ENCODE measurements around the gene WFIKKN1. TPM values are rescaled to one million over a fixed set of nuclear protein-coding genes. Genes with fewer than 3 reads are reported as not detected.

Gene WFIKKN1
- total RNA-seq, 2 donors from 2014 or later, result 0.33 to 0.71 TPM

DNA sequence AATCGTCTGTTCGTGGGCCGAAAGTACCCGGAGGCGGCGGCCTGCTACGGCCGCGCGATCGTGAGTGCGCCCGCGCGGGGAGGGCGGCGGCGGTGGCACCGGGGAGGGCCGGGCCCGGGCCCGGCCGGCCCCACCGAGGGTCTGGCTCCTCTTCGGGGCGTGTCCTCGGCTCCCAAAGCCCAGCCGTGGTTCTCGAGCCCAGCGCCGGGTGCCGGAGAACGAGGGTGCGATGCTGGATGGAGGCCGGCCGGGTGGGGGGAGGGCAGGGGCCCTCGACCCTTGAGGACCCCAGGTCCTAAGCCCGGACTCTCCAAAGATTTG, 49.8 kb downstream of the WFIKKN1 start:
- H3K27ac Mint-ChIP-seq, result peak overlapping the region in 1 of 2 donors; percentile 71
- peaks cover 5 to 15% of the 10 kb centered on the region in 2 donors for H3K36me3 Mint-ChIP-seq
- no peak for ATAC-seq

DNA sequence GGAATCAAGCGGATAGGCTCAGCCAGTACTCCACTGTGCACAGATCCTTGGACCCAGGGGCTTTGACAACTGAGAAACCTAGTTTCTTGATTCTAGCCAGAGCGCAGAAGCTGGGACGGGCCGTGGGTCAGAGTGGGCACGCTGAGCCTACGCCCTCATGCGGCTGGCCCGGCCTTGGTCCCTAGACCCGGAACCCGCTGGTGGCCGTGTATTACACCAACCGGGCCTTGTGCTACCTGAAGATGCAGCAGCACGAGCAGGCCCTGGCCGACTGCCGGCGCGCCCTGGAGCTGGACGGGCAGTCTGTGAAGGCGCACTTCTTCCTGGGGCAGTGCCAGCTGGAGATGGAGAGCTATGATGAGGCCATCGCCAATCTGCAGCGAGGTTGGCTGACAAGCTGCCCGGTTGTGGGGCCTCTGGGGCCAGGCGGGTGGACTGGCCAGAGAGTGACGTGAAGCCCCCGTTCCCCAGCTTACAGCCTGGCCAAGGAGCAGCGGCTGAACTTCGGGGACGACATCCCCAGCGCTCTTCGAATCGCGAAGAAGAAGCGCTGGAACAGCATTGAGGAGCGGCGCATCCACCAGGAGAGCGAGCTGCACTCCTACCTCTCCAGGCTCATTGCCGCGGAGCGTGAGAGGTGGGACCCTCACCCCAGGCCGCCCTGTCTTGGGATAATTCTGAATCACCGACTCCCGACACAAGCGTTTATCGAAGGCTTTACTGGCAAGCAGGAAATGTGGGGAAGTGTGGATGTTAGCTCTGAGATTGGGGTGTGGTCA, 50.4 kb downstream of the WFIKKN1 start:
- H3K9me3 Mint-ChIP-seq, result no peaks in the 10 kb centered on the region
- H3K27ac Mint-ChIP-seq, result peak overlapping the region; percentile 50 to 71
- DNase-seq (ENCODE audit: low spot score in 2 of 2), result no peak
- peaks cover 5 to 18% of the 10 kb centered on the region in 2 donors for H3K36me3 Mint-ChIP-seq
- ATAC-seq, result no peak

More for the DNA sequence above, 49.8 kb downstream of the WFIKKN1 start:
- no peaks in the 10 kb centered on the region for H3K9me3 Mint-ChIP-seq
- DNase-seq (ENCODE audit: low spot score in 2 of 2), result no peak

DNA sequence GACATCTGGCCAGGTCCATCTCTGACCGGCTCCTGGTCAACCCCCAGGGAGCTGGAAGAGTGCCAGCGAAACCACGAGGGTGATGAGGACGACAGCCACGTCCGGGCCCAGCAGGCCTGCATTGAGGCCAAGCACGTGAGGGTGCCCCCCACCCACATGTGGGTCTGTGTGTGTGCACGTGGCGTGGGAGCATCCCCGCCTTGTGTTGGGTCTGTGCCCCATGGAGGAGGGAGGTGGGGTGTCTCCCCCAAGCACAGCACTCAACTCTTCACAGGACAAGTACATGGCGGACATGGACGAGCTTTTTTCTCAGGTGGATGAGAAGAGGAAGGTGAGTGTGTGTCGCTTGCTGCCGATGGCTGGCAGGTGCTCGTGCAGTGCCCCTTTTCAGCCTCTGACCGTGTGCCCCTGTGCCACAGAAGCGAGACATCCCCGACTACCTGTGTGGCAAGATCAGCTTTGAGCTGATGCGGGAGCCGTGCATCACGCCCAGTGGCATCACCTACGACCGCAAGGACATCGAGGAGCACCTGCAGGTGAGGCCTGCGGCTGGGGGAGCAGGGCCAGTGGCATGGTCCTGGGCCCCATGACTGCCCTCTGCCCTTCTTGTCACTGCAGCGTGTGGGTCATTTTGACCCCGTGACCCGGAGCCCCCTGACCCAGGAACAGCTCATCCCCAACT, 51.1 kb downstream of the WFIKKN1 start:
- peaks cover 5 to 22% of the 10 kb centered on the region in 2 donors for H3K36me3 Mint-ChIP-seq
- H3K27ac Mint-ChIP-seq, result peak overlapping the region; percentile 71 to 94
- no peak for ATAC-seq
- DNase-seq (ENCODE audit: low spot score in 2 of 2), result no peak
- no peaks in the 10 kb centered on the region for H3K9me3 Mint-ChIP-seq

DNA sequence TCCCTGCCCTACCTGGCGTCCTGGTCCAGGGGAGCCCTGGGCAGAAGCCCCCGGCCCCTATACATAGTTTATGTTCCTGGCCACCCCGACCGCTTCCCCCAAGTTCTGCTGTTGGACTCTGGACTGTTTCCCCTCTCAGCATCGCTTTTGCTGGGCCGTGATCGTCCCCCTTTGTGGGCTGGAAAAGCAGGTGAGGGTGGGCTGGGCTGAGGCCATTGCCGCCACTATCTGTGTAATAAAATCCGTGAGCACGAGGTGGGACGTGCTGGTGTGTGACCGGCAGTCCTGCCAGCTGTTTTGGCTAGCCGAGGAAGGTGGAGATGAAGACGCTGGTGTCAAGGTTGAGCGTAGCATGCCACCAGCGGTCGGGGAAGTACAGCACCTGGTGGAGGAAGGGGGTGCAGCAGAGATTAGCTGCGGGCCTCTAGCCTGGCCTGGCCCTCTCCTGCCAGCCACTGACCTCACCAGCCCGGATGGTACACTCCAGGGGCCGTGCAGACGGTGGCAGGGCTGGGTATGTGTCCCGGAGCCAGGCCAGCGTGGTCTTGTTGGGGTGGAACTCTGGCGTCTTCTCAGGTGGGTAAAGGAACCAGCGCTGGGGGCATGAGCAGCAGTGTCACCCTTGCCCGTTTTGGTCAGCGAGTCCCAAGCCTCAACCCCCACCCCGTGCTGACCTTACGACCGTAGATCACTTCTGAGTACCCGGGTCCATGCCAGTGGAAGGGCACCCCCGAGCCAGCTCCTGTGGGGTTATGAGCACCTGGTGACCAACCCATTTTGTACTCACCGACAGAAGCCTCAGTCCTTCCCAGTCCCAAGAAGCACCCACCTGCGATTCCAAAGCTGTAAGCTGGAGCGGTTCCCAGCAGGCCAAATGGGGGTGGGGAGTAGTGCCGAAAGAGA, 52.0 kb downstream of the WFIKKN1 start:
- DNase-seq (ENCODE audit: low spot score in 2 of 2) (no peak), ATAC-seq (no peak)
- Mint-ChIP-seq H3K27ac (peak overlapping the region; percentile 73 to 94), H3K36me3 (peaks cover 5 to 22% of the 10 kb centered on the region in 2 donors), H3K9me3 (no peaks in the 10 kb centered on the region)

DNA sequence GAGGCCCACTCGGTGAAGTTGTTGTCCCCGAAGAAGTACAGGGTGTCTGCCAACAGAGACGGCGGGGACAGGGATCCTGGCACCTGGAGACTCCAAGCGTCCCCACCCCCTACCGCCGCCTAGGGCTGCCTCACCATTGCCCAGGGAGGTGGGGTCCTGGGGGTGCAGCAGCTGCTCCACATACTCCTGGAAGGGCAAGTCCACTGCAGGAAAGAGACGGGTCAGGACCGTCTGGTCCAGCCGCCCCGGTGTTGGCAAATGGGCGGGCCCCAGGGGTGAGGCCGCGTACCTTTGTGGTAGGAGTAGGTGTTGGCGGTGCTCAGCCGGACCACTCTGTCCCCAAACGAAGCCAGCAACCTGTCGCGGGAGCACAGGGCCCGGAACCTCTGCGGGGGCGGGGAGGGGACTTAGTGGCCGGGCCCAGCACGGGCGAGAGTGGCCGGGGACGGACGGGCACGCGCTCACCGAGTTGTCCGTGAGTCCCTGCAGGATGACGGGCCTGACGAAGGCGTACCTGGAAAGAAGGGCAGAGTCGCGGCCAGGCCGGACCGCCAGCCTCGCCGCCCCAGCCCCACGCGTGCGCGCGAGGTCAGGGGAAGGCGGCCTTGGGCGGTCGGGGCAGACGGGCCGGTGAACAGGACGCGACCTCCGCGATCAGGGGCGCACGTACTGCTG, 52.7 kb downstream of the WFIKKN1 start:
- peak overlapping the region; percentile 65 to 73 for H3K27ac Mint-ChIP-seq
- no peaks in the 10 kb centered on the region for H3K9me3 Mint-ChIP-seq
- ATAC-seq, result no peak
- DNase-seq (ENCODE audit: low spot score in 2 of 2), result no peak
- peaks cover 5 to 22% of the 10 kb centered on the region in 2 donors for H3K36me3 Mint-ChIP-seq

Other genes with a start within 250 kb of the WFIKKN1 start
- 10 to 100 TPM; 18.5 to 46.1 TPM for gene PGAP6, start 249.0 kb upstream of the WFIKKN1 start, total RNA-seq
- gene NME4, start 233.8 kb upstream of the WFIKKN1 start, total RNA-seq, result 10 to 100 TPM; 15.6 to 58.4 TPM
- 10 to 100 TPM; 12.6 to 14.6 TPM for gene DECR2, start 229.1 kb upstream of the WFIKKN1 start, total RNA-seq
- 10 to 100 TPM; 18.6 to 32.0 TPM for gene RAB11FIP3, start 205.3 kb upstream of the WFIKKN1 start, total RNA-seq
- gene CAPN15, start 103.3 kb upstream of the WFIKKN1 start, total RNA-seq, result 10 to 100 TPM; 55.5 to 76.5 TPM
- not detected for gene PRR35, start 70.6 kb upstream of the WFIKKN1 start, total RNA-seq
- 1 to 10 TPM in 1 of 2 donors, under 1 TPM in 1; 0.59 to 1.8 TPM for gene NHLRC4, start 64.0 kb upstream of the WFIKKN1 start, total RNA-seq
- gene PIGQ, start 61.0 kb upstream of the WFIKKN1 start, total RNA-seq, result 10 to 100 TPM; 21.9 to 24.2 TPM
- gene RAB40C, start 40.9 kb upstream of the WFIKKN1 start, total RNA-seq, result 10 to 100 TPM; 12.1 to 13.0 TPM
- 100 to 1,000 TPM in 1 of 2 donors, 10 to 100 TPM in 1; 47.2 to 120 TPM for gene METTL26, start 5.3 kb downstream of the WFIKKN1 start, total RNA-seq
- 10 to 100 TPM; 33.7 to 52.0 TPM for gene MCRIP2, start 10.8 kb downstream of the WFIKKN1 start, total RNA-seq
- gene WDR90, start 18.4 kb downstream of the WFIKKN1 start, total RNA-seq, result 100 to 1,000 TPM in 1 of 2 donors, 10 to 100 TPM in 1; 36.1 to 101 TPM
- gene RHOT2, start 37.1 kb downstream of the WFIKKN1 start, total RNA-seq, result 100 to 1,000 TPM; 112 to 118 TPM
- 1 to 10 TPM; 1.3 to 4.6 TPM for gene RHBDL1, start 44.7 kb downstream of the WFIKKN1 start, total RNA-seq
- 10 to 100 TPM; 61.2 to 69.9 TPM for gene STUB1, start 49.4 kb downstream of the WFIKKN1 start, total RNA-seq
- 10 to 100 TPM; 11.0 to 24.7 TPM for gene JMJD8, start 53.3 kb downstream of the WFIKKN1 start, total RNA-seq
- gene WDR24, start 59.4 kb downstream of the WFIKKN1 start, total RNA-seq, result 10 to 100 TPM; 16.0 to 19.1 TPM
- gene FBXL16, start 74.8 kb downstream of the WFIKKN1 start, total RNA-seq, result 10 to 100 TPM in 1 of 2 donors, 1 to 10 TPM in 1; 2.8 to 16.4 TPM
- 10 to 100 TPM; 10.1 to 14.7 TPM for gene METRN, start 84.1 kb downstream of the WFIKKN1 start, total RNA-seq
- 10 to 100 TPM; 17.6 to 22.6 TPM for gene ANTKMT, start 90.2 kb downstream of the WFIKKN1 start, total RNA-seq
- 10 to 100 TPM in 1 of 2 donors, 1 to 10 TPM in 1; 6.2 to 10.7 TPM for gene CCDC78, start 95.5 kb downstream of the WFIKKN1 start, total RNA-seq
- 10 to 100 TPM; 22.2 to 24.5 TPM for gene HAGHL, start 96.1 kb downstream of the WFIKKN1 start, total RNA-seq
- 100 to 1,000 TPM in 1 of 2 donors, 10 to 100 TPM in 1; 41.7 to 122 TPM for gene CIAO3, start 110.0 kb downstream of the WFIKKN1 start, total RNA-seq
- not detected for gene MSLN, start 129.7 kb downstream of the WFIKKN1 start, total RNA-seq
- 10 to 100 TPM; 11.2 to 27.1 TPM for gene RPUSD1, start 157.4 kb downstream of the WFIKKN1 start, total RNA-seq
- 100 to 1,000 TPM in 1 of 2 donors, 10 to 100 TPM in 1; 98.7 to 116 TPM for gene CHTF18, start 157.6 kb downstream of the WFIKKN1 start, total RNA-seq
- not detected for gene GNG13, start 169.7 kb downstream of the WFIKKN1 start, total RNA-seq

All from activated naive CD4-positive, alpha-beta T cell treated with anti-CD3 and anti-CD28 coated beads, Interleukin-2, amount 50 U/mL, for 72 hours (primary cell).